K562 (cell line): Measurements from ENCODE around the gene NRCAM. TPM values are rescaled to one million over a fixed set of nuclear protein-coding genes. Genes with fewer than 3 reads are reported as not detected.

Experiments
- ARID1B ChIP-seq: fragments of 450-650 bp; IDR thresholded peaks from 2 replicates; pipeline ENCODE4 v1.6.1; 2016; ENCODE audit warnings: antibody characterized with exemption, mild to moderate bottlenecking, inconsistent platforms
- EP400 ChIP-seq: fragments of 450-650 bp; IDR thresholded peaks from 2 replicates; pipeline ENCODE4 v1.6.1; 2017; ENCODE audit warnings: antibody characterized with exemption, mild to moderate bottlenecking, moderate library complexity
- PBX2 ChIP-seq, 2 experiments: IDR thresholded peaks in 1 of 2; conservative IDR thresholded peaks in 1 of 2; 2 replicates each; pipeline ENCODE4 v1.6.1; 2016; ENCODE audit warnings: low read depth in 2 of 2, mild to moderate bottlenecking in 1 of 2, missing compliant biosample characterization in 1 of 2, missing genetic modification characterization in 1 of 2, moderate library complexity in 1 of 2
- PHF21A ChIP-seq: fragments of 450-650 bp; IDR thresholded peaks from 2 replicates; pipeline ENCODE4 v1.6.1; 2017; ENCODE audit warnings: low read depth, borderline replicate concordance
- SMARCA4 ChIP-seq: fragments of 450-650 bp; IDR thresholded peaks from 2 replicates; pipeline ENCODE4 v1.6.1; 2016
- SMARCE1 ChIP-seq: fragments of 450-650 bp; IDR thresholded peaks from 2 replicates; pipeline ENCODE4 v1.7.1; 2016; ENCODE audit warnings: mild to moderate bottlenecking
- TCF3 ChIP-seq: sonication (generic); formaldehyde crosslinking; IDR thresholded peaks from 2 replicates; pipeline ENCODE4 v1.4.0; 2020; ENCODE audit warnings: mild to moderate bottlenecking, missing genetic modification reagents
- TEAD4 ChIP-seq, 2 experiments: sonication (generic) in 1 of 2; formaldehyde crosslinking in 1 of 2; IDR thresholded peaks; 2 replicates each; pipeline versions ENCODE4 v1.6.1 to v1.8.0; 2012 to 2022; ENCODE audit warnings: borderline replicate concordance in 1 of 2, inconsistent platforms in 1 of 2, low read length in 1 of 2, mild to moderate bottlenecking in 1 of 2, missing genetic modification reagents in 1 of 2
- TRIM24 ChIP-seq, 2 experiments: fragments of 450-650 bp; IDR thresholded peaks; 2 replicates each; pipeline ENCODE4 v1.6.1; 2016
- ZBTB11 ChIP-seq, 3 experiments: fragments of 200-800 bp in 1 of 3; fragments of 250-450 bp in 1 of 3; fragments of 450-650 bp in 1 of 3; sonication (Bioruptor Pico) in 1 of 3; sonication (Bioruptor generic) in 1 of 3; formaldehyde crosslinking in 1 of 3; IDR thresholded peaks; 2 replicates each; pipeline versions ENCODE4 v1.6.1 to v1.8.0; 2016 to 2022; ENCODE audit warnings: mild to moderate bottlenecking in 2 of 3, missing genetic modification characterization in 2 of 3, missing compliant biosample characterization in 1 of 3, moderate library complexity in 1 of 3
- polyA plus RNA-seq, 8 experiments: library from polyadenylated mRNA; depleted of rRNA in 4 of 8; stranded (reverse) in 5 of 8; unstranded in 3 of 8; fragments of >200 nt; fragmentation: Nextera tagmentation in 2 of 8; fragmentation: Illumina TruSeq in 1 of 8; extraction: Ambion mirVana in 2 of 8; extraction: Trizol in 1 of 8; gene quantifications; 2 replicates each; pipeline versions ENCODE4 v1.2.1 to v1.2.3, GENCODE V29; 2011 to 2014; ENCODE audit warnings: inconsistent platforms in 1 of 8, missing spikeins in 1 of 8
- total RNA-seq, 7 experiments: library from RNA; depleted of rRNA in 6 of 7; stranded (reverse); fragments of >200 nt in 6 of 7; fragmentation: Illumina TruSeq in 2 of 7; extraction: Trizol in 2 of 7; gene quantifications; 2 replicates each; pipeline versions ENCODE4 v1.2.1 to v1.2.3, GENCODE V29; 2011 to 2021; ENCODE audit warnings: low replicate concordance in 1 of 7
- TF ChIP-seq, protein P1 (sequence below), 2 experiments: fragments of 450-650 bp in 1 of 2; sonication (generic) in 1 of 2; formaldehyde crosslinking in 1 of 2; IDR thresholded peaks in 1 of 2; conservative IDR thresholded peaks in 1 of 2; 2 replicates each; pipeline versions ENCODE4 v1.6.1 to v1.8.1; 2016 to 2023; ENCODE audit warnings: mild to moderate bottlenecking in 2 of 2, moderate library complexity in 2 of 2, inconsistent platforms in 1 of 2, missing genetic modification reagents in 1 of 2

Gene NRCAM
- total and polyA plus RNA-seq, 9 of the 15 experiments (the other 6 are each of a cell fraction or from before 2014, with no cell fraction given), result 0.03 to 0.54 (median 0.12) TPM; not detected in 1

DNA sequence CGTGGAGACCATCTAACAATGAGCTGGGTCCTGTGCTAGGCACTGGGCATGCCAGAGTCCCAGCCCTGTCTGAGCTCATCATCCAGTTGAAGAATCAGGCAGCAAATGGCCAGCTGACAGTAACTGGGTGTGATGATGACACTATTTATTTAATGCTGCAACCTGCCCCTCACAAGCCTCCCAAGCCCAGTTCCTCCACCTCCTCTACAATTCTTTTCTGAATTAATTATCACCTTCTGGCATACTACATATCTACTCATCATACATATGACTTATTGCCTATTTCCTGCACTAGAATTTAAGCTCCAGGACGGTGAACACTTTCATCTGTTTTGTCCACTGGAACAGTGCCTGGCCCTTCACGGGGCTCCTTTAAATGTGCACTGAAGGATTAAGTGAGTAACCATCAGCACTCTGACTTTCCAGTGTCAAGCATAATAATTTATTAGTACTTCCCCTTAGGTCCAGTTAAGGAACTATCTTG, 229.4 kb downstream of the NRCAM start (continued):
- TF ChIP-seq, protein P1, sequence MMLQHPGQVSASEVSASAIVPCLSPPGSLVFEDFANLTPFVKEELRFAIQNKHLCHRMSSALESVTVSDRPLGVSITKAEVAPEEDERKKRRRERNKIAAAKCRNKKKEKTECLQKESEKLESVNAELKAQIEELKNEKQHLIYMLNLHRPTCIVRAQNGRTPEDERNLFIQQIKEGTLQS (IDR thresholded peaks at IDR 0.05), result peak; percentile 84
- TF ChIP-seq, protein P1 (CRISPR knock-in tag; conservative IDR thresholded peaks at IDR 0.05), result no peak
- TF ChIP-seq TRIM24 (IDR thresholded peaks at IDR 0.05) (peak in 1 of 2 experiments; percentile 13; a peak in 2 of 4 replicates), ZBTB11 (CRISPR knock-in tag; IDR thresholded peaks at IDR 0.05) (no peak), TCF3 (CRISPR knock-in tag) (peak; percentile 34; the same call in 1 of the 2 replicates), PHF21A (no peak), SMARCE1 (peak; percentile 19; the same call in 1 of the 2 replicates), PBX2 (CRISPR knock-in tag; IDR thresholded peaks at IDR 0.05; ENCODE audit: low read depth) (no peak), PBX2 (tag; conservative IDR thresholded peaks at IDR 0.05; ENCODE audit: low read depth) (peak; percentile 87), ARID1B (peak; percentile 40; the same call in 1 of the 2 replicates), TEAD4 (IDR thresholded peaks at IDR 0.05; ENCODE audit: low read length) (0 out of 2 replicates have a peak, but pooled peaks have one; percentile 19), TEAD4 (CRISPR knock-in tag; IDR thresholded peaks at IDR 0.05; ENCODE audit: borderline replicate concordance) (no peak), EP400 (0 out of 2 replicates have a peak, but pooled peaks have one; percentile 15), SMARCA4 (peak; percentile 9; the same call in 1 of the 2 replicates)
